Tibial nerve (tissue), 4 donors: ENCODE measurements around the gene GNA12. TPM values are rescaled to one million over a fixed set of nuclear protein-coding genes. Genes with fewer than 3 reads are reported as not detected.
"Not testable (repeated sequence)": the region's sequence is repeated elsewhere in the genome, so short reads cannot be mapped to it uniquely, and the experiment has no call there.

Experiments used
- DNase-seq, 2 donors: peaks; one replicate each; pipeline ENCODE4 v3.0.0-alpha.2; 2019; ENCODE audit warnings: low spot score in 2 of 2
- H3K27ac ChIP-seq, 4 donors: fragments of 200-600 bp; sonication (generic) in 3 of 4; one replicate each; pipeline ENCODE4 v1.5.1; 2017 to 2019; ENCODE audit warnings: mild to moderate bottlenecking in 1 of 4
- H3K27me3 ChIP-seq, 2 donors: fragments of 200-600 bp; sonication (generic) in 1 of 2; one replicate each; pipeline versions ENCODE4 v1.5.1 to v1.6.0; 2017 to 2019
- H3K36me3 ChIP-seq, 3 donors: fragments of 200-600 bp; sonication (generic); one replicate each; pipeline ENCODE4 v1.5.1; 2018 to 2019
- H3K4me1 ChIP-seq, 4 donors: fragments of 200-600 bp; sonication (generic) in 3 of 4; one replicate each; pipeline ENCODE4 v1.5.1; 2017 to 2019
- H3K4me3 ChIP-seq, 4 donors: fragments of 200-600 bp; sonication (generic) in 3 of 4; one replicate each; pipeline ENCODE4 v1.5.1; 2017 to 2019; ENCODE audit warnings: mild to moderate bottlenecking in 1 of 4, moderate library complexity in 1 of 4
- H3K9me3 ChIP-seq, 4 donors: fragments of 200-600 bp; sonication (generic) in 3 of 4; one replicate each; pipeline ENCODE4 v1.5.1; 2017 to 2019
- CTCF ChIP-seq, 5 experiments: fragments of 200-600 bp in 3 of 5; fragments of 450-650 bp in 2 of 5; sonication (generic) in 3 of 5; IDR thresholded peaks; one replicate each; pipeline ENCODE4 v1.5.1; 2016 to 2019; ENCODE audit warnings: antibody characterized with exemption in 5 of 5, mild to moderate bottlenecking in 3 of 5, moderate library complexity in 2 of 5
- EP300 ChIP-seq, 2 donors: sonication (generic); formaldehyde crosslinking; IDR thresholded peaks; one replicate each; pipeline ENCODE4 v1.6.1; 2017; ENCODE audit warnings: antibody characterized with exemption in 2 of 2, mild to moderate bottlenecking in 1 of 2
- POLR2A ChIP-seq, 2 donors: fragments of 450-650 bp; IDR thresholded peaks; one replicate each; pipeline ENCODE4 v1.6.1; 2017; ENCODE audit warnings: antibody characterized with exemption in 2 of 2, mild to moderate bottlenecking in 2 of 2, moderate library complexity in 2 of 2
- WGBS, 2 donors: methylation state at CpG; one replicate each; pipeline ENCODE4 v1.1.5; 2018; 5-methylcytosine and 5-hydroxymethylcytosine counted together
- total RNA-seq, 4 donors: library from RNA; depleted of rRNA; stranded (reverse); fragments of >200 nt; gene quantifications; one replicate each; pipeline ENCODE4 v1.1.0, GENCODE V29; 2016

GNA12 gene
- total RNA-seq, 4 donors from 2014 or later = 21.3 to 36.0 (median 29.4) TPM

- WGBS, 2 donors = 94 to 97% methylated on average over 34 of the region's 34 CpGs
- no peaks in the 10 kb centered on the region for H3K27me3 ChIP-seq
- TF ChIP-seq POLR2A (IDR thresholded peaks at IDR 0.05) = no peak
- TF ChIP-seq CTCF (IDR thresholded peaks at IDR 0.05) = no peak
- TF ChIP-seq EP300 (IDR thresholded peaks at IDR 0.05) = no peak
- no peaks in the 10 kb centered on the region for H3K9me3 ChIP-seq
- no peak for DNase-seq
- H3K4me3 ChIP-seq = no peak overlapping the region
- H3K4me1 ChIP-seq = peaks cover 0 to 24% (median 8%) of the 10 kb centered on the region in 4 donors
- H3K27ac ChIP-seq = no peak overlapping the region
- peaks cover 0 to 62% (median 0%) of the 10 kb centered on the region in 3 donors for H3K36me3 ChIP-seq
These were observed 118.7 kb downstream of the GNA12 start for GRCh38 chr7:2725178-2726105.

- peaks cover 0 to 62% (median 0%) of the 10 kb centered on the region in 3 donors for H3K36me3 ChIP-seq
- H3K4me3 ChIP-seq = no peak overlapping the region
These were observed 119.5 kb downstream of the GNA12 start for GRCh38 chr7:2724453-2725177.

DNA sequence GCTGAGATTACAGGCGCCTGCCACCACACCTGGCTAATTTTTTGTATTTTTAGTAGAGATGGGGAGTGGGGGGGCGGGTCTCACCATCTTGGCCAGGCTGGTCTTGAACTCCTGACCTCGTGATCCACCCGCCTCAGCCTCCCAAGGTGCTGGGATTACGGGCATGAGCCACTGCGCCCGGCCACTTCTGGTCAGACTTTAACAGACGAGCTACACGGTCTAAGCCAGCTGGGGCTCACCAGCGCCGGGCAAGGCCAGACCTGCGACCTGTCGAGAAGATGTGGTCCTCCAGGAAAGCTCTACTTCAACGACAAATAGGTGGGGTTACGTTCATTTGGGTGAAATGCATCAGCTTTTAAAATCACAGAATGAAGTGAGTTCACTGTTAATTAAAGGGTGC is 120.1 kb downstream of the GNA12 start:
- not testable (repeated sequence) for H3K4me3 ChIP-seq, H3K9me3 ChIP-seq, H3K27ac ChIP-seq, DNase-seq, H3K27me3 ChIP-seq
- peaks cover 0 to 12% (median 4%) of the 10 kb centered on the region in 4 donors for H3K4me1 ChIP-seq
- peaks cover 0 to 64% (median 0%) of the 10 kb centered on the region in 3 donors for H3K36me3 ChIP-seq
- 97% methylated on average over 15 of the region's 15 CpGs for WGBS, 2 donors

More at GRCh38 chr7:2724453-2725177, 119.5 kb downstream of the GNA12 start:
- Histone ChIP-seq H3K27ac (no peak overlapping the region), H3K9me3 (no peaks in the 10 kb centered on the region), H3K27me3 (no peaks in the 10 kb centered on the region), H3K4me1 (peaks cover 0 to 17% (median 5%) of the 10 kb centered on the region in 4 donors)
- TF ChIP-seq EP300 (IDR thresholded peaks at IDR 0.05) (no peak), CTCF (IDR thresholded peaks at IDR 0.05) (no peak), POLR2A (IDR thresholded peaks at IDR 0.05) (no peak)
- DNase-seq = no peak
- WGBS, 2 donors = 92 to 94% methylated on average over 31 of the region's 31 CpGs

GRCh38 chr7:2723138-2723850 is 120.8 kb downstream of the GNA12 start:
- Histone ChIP-seq H3K4me3 (no peak overlapping the region), H3K36me3 (peaks cover 0 to 71% (median 0%) of the 10 kb centered on the region in 3 donors), H3K27me3 (no peaks in the 10 kb centered on the region), H3K27ac (no peak overlapping the region), H3K4me1 (peaks cover 0 to 7% (median 2%) of the 10 kb centered on the region in 4 donors), H3K9me3 (no peaks in the 10 kb centered on the region)
- DNase-seq = no peak
- TF ChIP-seq EP300 (IDR thresholded peaks at IDR 0.05) (no peak), POLR2A (IDR thresholded peaks at IDR 0.05) (no peak), CTCF (IDR thresholded peaks at IDR 0.05) (no peak)
- 87 to 89% methylated on average over 23 of the region's 23 CpGs for WGBS, 2 donors

DNA sequence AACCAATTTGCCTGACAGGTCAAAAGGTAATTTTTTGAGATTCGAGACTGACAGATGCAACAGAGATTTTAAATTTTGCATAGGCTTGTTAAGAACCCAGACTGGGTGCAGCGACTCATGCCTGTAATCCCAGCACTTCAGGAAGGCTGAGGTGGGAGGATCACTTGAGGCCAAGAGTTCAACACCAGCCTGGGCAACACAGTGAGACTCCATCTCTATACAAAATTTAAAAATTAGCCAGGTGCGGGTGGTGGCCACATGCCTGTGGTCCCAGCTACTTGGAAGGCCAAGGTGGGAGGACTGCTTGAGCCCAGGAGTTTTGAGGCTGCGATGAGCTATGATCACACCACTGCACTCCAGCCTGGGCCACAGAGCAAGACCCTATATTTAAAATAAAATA is 121.5 kb downstream of the GNA12 start:
- no peak for DNase-seq
- Histone ChIP-seq H3K27me3 (no peaks in the 10 kb centered on the region), H3K36me3 (peaks cover 0 to 76% (median 0%) of the 10 kb centered on the region in 3 donors), H3K4me1 (peaks cover 0 to under 1% (median 0%) of the 10 kb centered on the region in 4 donors), H3K9me3 (no peaks in the 10 kb centered on the region), H3K27ac (no peak overlapping the region), H3K4me3 (no peak overlapping the region)
- WGBS, 2 donors = 95 to 97% methylated on average over 4 of the region's 4 CpGs
- TF ChIP-seq POLR2A (IDR thresholded peaks at IDR 0.05) (no peak), CTCF (IDR thresholded peaks at IDR 0.05) (no peak), EP300 (IDR thresholded peaks at IDR 0.05) (no peak)
